AG04449 (cell line): ENCODE data around the gene ARHGAP32.

ENCODE experiments used
- CTCF ChIA-PET: fragments of 350-600 bp; formaldehyde crosslinking; extraction: SDS; loops from one replicate; lab custom pipeline; 2021; ENCODE audit warnings: antibody characterized with exemption; lab: Yijun Ruan, JAX
- POLR2A ChIA-PET: fragments of 400-600, 350-600 bp; formaldehyde crosslinking; extraction: SDS; loops from one replicate; lab custom pipeline; 2020; ENCODE audit warnings: antibody characterized with exemption, inconsistent platforms; lab: Yijun Ruan, JAX
- DNase-seq: peaks from one replicate; pipeline ENCODE4 v3.0.0-alpha.2; 2010; ENCODE audit warnings: low read depth, low spot score
- H3K4me3 ChIP-seq: 2 replicates; pipeline ENCODE4 v1.5.1; 2011; ENCODE audit warnings: low read depth, mild to moderate bottlenecking, control low read depth, low read length
- CTCF ChIP-seq: IDR thresholded peaks from one replicate; pipeline ENCODE4 v1.5.1; 2011; ENCODE audit warnings: mild to moderate bottlenecking, moderate library complexity, low read length, control low read depth, inconsistent platforms; ENCODE audit not compliant: insufficient read depth; ENCODE audit errors: missing control alignments

The ARHGAP32 gene

GRCh38 chr11:128962896-128963295, 229.2 kb downstream of the ARHGAP32 start:
- POLR2A ChIA-PET = no interaction called here
- CTCF ChIA-PET = interaction anchor here (1.1 to 11.1 kb wide), 2 partner anchors 74 to 791 kb away, joined by 3 to 488 read pairs; partner anchors contain the start of gene KCNJ5
- no peak for TF ChIP-seq CTCF
- no peak for DNase-seq
- no peak overlapping the region for H3K4me3 ChIP-seq

- CTCF ChIA-PET = interaction anchor here (1.1 to 11.1 kb wide), 2 partner anchors 73 to 789 kb away, joined by 3 to 488 read pairs; partner anchors contain the start of gene KCNJ5
- POLR2A ChIA-PET = no interaction called here
- no peak for DNase-seq
- H3K4me3 ChIP-seq = no peak overlapping the region
- TF ChIP-seq CTCF = no peak
These were observed 230.5 kb downstream of the ARHGAP32 start for GRCh38 chr11:128961645-128962044.

GRCh38 chr11:128957202-128957482, 235.0 kb downstream of the ARHGAP32 start:
- DNase-seq = no peak
- ChIA-PET CTCF (interaction anchor here (0.9 to 11.1 kb wide), 34 partner anchors 9 to 930 kb away, joined by 3 to 488 read pairs (median 7); partner anchors contain the start of genes KCNJ1, KCNJ5 and TP53AIP1), POLR2A (no interaction called here)
- no peak for TF ChIP-seq CTCF
- H3K4me3 ChIP-seq = no peak overlapping the region

- POLR2A ChIA-PET = no interaction called here
- CTCF ChIA-PET = interaction anchor here (0.6 to 11.1 kb wide), 46 partner anchors 9 to 934 kb away, joined by 3 to 488 read pairs (median 6); partner anchors contain the start of genes KCNJ1, KCNJ5 and TP53AIP1
- DNase-seq = peak; percentile 26
- H3K4me3 ChIP-seq = no peak overlapping the region
- TF ChIP-seq CTCF = peak; percentile 57
These were observed 235.5 kb downstream of the ARHGAP32 start for GRCh38 chr11:128956401-128957201.

GRCh38 chr11:128955636-128956035, 236.5 kb downstream of the ARHGAP32 start:
- no peak for TF ChIP-seq CTCF
- ChIA-PET CTCF (interaction anchor here (0.7 to 11.1 kb wide), 20 partner anchors 10 to 933 kb away, joined by 4 to 488 read pairs (median 8); partner anchors contain the start of genes KCNJ5 and TP53AIP1), POLR2A (no interaction called here)
- no peak overlapping the region for H3K4me3 ChIP-seq
- no peak for DNase-seq

GRCh38 chr11:128953151-128953550, 239.0 kb downstream of the ARHGAP32 start:
- ChIA-PET POLR2A (no interaction called here), CTCF (interaction anchor here (1.3 to 11.1 kb wide), 3 partner anchors 45 to 72 kb away, joined by 3 to 488 read pairs (median 12); partner anchors contain the start of gene KCNJ5)
- no peak for TF ChIP-seq CTCF
- no peak overlapping the region for H3K4me3 ChIP-seq
- no peak for DNase-seq
